OCI-LY1 (cell line): ENCODE data around the gene SEC16A.
A peak's percentile ranks its signal among the peaks of the same experiment; 100 is the strongest.

ENCODE experiments used
- H2AFZ ChIP-seq: fragments of 200-600 bp; sonication (generic), shearing (Covaris generic); 2 replicates; pipeline ENCODE4 v1.6.0; 2014; ENCODE audit warnings: antibody characterized with exemption, mild to moderate bottlenecking, low read length
- H3F3A ChIP-seq: fragments of 200-600 bp; sonication (generic), shearing (Covaris generic); 2 replicates; pipeline ENCODE4 v1.6.0; 2014; ENCODE audit warnings: mild to moderate bottlenecking, antibody characterized with exemption, low read length, moderate library complexity; ENCODE audit not compliant: insufficient read depth
- H3K27ac ChIP-seq: fragments of 200-600 bp; sonication (generic); 2 replicates; pipeline ENCODE4 v1.5.1; 2014; ENCODE audit warnings: low read length, mixed run types, mild to moderate bottlenecking, low read depth; ENCODE audit not compliant: poor library complexity, severe bottlenecking
- H3K27me3 ChIP-seq: fragments of 200-600 bp; sonication (generic); 2 replicates; pipeline ENCODE4 v1.6.0; 2014; ENCODE audit warnings: antibody characterized with exemption, mild to moderate bottlenecking, low read length, moderate library complexity; ENCODE audit not compliant: insufficient read depth
- H3K36me3 ChIP-seq: fragments of 200-600 bp; sonication (generic); 2 replicates; pipeline ENCODE4 v1.6.1; 2014; ENCODE audit warnings: mild to moderate bottlenecking, antibody characterized with exemption, low read length, moderate library complexity, mixed read lengths; ENCODE audit not compliant: insufficient read depth
- H3K4me1 ChIP-seq: fragments of 200-600 bp; sonication (generic); 2 replicates; pipeline ENCODE4 v1.5.1; 2014; ENCODE audit warnings: mild to moderate bottlenecking, low read length, moderate library complexity; ENCODE audit not compliant: insufficient read depth, severe bottlenecking
- H3K4me2 ChIP-seq: fragments of 200-600 bp; sonication (generic), shearing (Covaris generic); 2 replicates; pipeline ENCODE4 v1.6.1; 2014; ENCODE audit warnings: low read length
- H3K4me3 ChIP-seq: fragments of 200-600 bp; sonication (generic); 2 replicates; pipeline ENCODE4 v1.5.1; 2014; ENCODE audit warnings: low read length, low read depth, mild to moderate bottlenecking, mixed read lengths; ENCODE audit not compliant: poor library complexity, severe bottlenecking
- H3K79me2 ChIP-seq: fragments of 200-600 bp; shearing (Covaris generic); 2 replicates; pipeline ENCODE4 v1.6.1; 2016; ENCODE audit warnings: mixed run types, low read length, mixed read lengths; ENCODE audit not compliant: insufficient read depth
- H3K9ac ChIP-seq: fragments of 200-600 bp; sonication (generic), shearing (Covaris generic); 2 replicates; pipeline ENCODE4 v1.6.1; 2014; ENCODE audit warnings: mild to moderate bottlenecking, low read length, mixed read lengths
- H3K9me2 ChIP-seq: fragments of 200-600 bp; sonication (generic), shearing (Covaris generic); 2 replicates; pipeline ENCODE4 v1.6.1; 2014; ENCODE audit warnings: low read depth, mild to moderate bottlenecking, low read length, mixed read lengths
- H3K9me3 ChIP-seq: fragments of 200-600 bp; shearing (Covaris generic); 2 replicates; pipeline ENCODE4 v1.6.1; 2014; ENCODE audit warnings: low read length, mixed read lengths
- H4K20me1 ChIP-seq: fragments of 200-600 bp; sonication (generic), shearing (Covaris generic); 2 replicates; pipeline ENCODE4 v1.6.0; 2016; ENCODE audit warnings: mild to moderate bottlenecking, low read length; ENCODE audit not compliant: insufficient read depth
- EZH2 ChIP-seq: fragments of 200-600 bp; sonication (generic), shearing (Covaris generic); IDR thresholded peaks from 2 replicates; pipeline ENCODE4 v1.8.0; 2017; ENCODE audit warnings: borderline replicate concordance, mixed run types, mild to moderate bottlenecking, antibody characterized with exemption, low read length, moderate library complexity, mixed read lengths
- TF ChIP-seq, protein P1 (sequence below): fragments of 200-600 bp; sonication (generic), shearing (Covaris generic); IDR thresholded peaks from 2 replicates; pipeline ENCODE4 v1.5.1; 2017; ENCODE audit warnings: mild to moderate bottlenecking, antibody characterized with exemption, low read length, moderate library complexity, mixed read lengths

SEC16A gene

DNA sequence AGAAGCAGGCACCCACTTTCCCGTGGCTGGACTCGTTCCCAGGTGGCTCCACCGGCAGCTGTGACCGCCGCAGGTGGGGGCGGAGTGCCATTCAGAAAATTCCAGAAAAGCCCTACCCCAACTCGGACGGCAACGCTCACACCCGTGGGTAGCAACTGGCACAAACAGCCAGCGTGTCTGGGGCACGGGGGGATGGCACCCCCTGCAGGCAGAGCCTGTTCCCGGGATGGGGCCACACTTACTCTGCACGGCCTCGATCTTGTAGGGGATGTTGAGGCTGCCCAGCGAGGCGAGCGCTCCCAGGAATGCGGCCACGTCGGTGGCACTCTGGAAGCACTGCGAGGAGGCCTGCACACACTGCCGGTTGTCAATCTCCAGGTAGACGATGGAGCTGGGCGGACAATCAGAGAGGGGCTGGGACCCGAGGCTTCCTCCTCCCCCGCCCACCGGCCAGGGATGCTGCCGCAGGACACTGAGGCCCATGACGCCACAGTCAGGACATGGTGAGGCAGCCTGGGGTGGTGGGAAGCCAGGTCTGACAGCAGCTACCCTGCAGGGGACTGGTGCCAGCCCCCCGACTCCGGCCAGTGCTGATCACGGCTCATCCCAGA, 20.2 kb upstream of the SEC16A start:
- Histone ChIP-seq H3K36me3 (no peaks in the 10 kb centered on the region), H3K27me3 (no peaks in the 10 kb centered on the region), H3K27ac (no peak overlapping the region), H3F3A (no peaks in the 10 kb centered on the region), H3K79me2 (no peaks in the 10 kb centered on the region), H3K4me3 (no peak overlapping the region), H2AFZ (no peak overlapping the region), H3K9ac (no peak overlapping the region), H3K9me2 (no peaks in the 10 kb centered on the region), H3K4me1 (no peaks in the 10 kb centered on the region), H3K9me3 (no peaks in the 10 kb centered on the region), H4K20me1 (no peaks in the 10 kb centered on the region), H3K4me2 (no peak overlapping the region)
- no peak for TF ChIP-seq EZH2
- TF ChIP-seq, protein P1, sequence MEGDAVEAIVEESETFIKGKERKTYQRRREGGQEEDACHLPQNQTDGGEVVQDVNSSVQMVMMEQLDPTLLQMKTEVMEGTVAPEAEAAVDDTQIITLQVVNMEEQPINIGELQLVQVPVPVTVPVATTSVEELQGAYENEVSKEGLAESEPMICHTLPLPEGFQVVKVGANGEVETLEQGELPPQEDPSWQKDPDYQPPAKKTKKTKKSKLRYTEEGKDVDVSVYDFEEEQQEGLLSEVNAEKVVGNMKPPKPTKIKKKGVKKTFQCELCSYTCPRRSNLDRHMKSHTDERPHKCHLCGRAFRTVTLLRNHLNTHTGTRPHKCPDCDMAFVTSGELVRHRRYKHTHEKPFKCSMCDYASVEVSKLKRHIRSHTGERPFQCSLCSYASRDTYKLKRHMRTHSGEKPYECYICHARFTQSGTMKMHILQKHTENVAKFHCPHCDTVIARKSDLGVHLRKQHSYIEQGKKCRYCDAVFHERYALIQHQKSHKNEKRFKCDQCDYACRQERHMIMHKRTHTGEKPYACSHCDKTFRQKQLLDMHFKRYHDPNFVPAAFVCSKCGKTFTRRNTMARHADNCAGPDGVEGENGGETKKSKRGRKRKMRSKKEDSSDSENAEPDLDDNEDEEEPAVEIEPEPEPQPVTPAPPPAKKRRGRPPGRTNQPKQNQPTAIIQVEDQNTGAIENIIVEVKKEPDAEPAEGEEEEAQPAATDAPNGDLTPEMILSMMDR, result peak; percentile 29; the same call in 1 of the 2 replicates

DNA sequence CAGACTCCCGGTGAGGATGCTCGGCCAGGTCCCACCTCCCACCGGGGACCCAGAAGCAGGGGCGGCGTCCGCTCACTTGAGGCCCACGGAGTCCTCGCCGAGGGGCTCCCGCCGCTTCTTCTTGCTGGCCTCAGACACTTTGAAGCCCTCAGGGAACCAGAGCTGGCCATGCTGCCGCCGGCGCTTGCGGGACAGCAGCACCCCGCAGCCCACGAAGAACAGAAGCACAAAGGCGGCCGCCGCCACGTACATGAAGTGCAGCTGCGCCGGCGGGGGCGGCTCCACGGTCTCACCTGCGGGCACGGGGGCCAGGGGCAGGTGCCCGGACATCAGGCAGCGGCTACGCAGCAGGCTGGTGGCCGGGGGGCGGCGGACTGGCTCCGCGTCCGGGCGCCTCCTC, 19.4 kb upstream of the SEC16A start:
- no peak overlapping the region for H3K4me2 ChIP-seq
- no peaks in the 10 kb centered on the region for H3K36me3 ChIP-seq
- H3K9me2 ChIP-seq, result no peaks in the 10 kb centered on the region
- H3K79me2 ChIP-seq, result no peaks in the 10 kb centered on the region
- H3K9me3 ChIP-seq, result no peaks in the 10 kb centered on the region
- no peak overlapping the region for H2AFZ ChIP-seq
- H3K27me3 ChIP-seq, result no peaks in the 10 kb centered on the region
- no peaks in the 10 kb centered on the region for H4K20me1 ChIP-seq
- no peak overlapping the region for H3K27ac ChIP-seq
- H3K9ac ChIP-seq, result no peak overlapping the region
- H3K4me3 ChIP-seq, result no peak overlapping the region
- H3F3A ChIP-seq, result no peaks in the 10 kb centered on the region
- no peak for TF ChIP-seq EZH2
- TF ChIP-seq, protein P1, result no peak
- no peaks in the 10 kb centered on the region for H3K4me1 ChIP-seq

DNA sequence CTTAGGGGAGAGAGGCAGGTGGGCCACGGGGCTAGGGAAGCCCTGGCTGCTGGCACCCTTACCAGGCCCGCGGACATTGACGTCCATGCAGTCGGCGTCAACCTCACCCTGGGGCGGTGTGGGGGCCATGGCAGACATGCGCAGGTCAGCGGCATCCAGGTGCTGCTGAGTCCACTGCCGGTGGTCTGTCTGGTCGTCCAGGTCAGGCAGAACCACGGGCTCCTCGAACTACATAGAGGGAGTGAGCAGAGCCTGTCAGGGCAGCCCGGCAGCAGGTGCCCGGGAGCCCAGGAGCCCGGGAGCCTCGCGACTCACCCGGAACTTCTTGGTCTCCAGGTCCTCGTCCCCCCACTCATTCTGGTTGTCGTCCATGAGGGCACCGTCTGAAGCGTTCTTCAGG, 18.8 kb upstream of the SEC16A start:
- Histone ChIP-seq H3K4me1 (no peaks in the 10 kb centered on the region), H3K27me3 (no peaks in the 10 kb centered on the region), H3F3A (no peaks in the 10 kb centered on the region), H2AFZ (no peak overlapping the region), H3K79me2 (no peaks in the 10 kb centered on the region), H4K20me1 (no peaks in the 10 kb centered on the region), H3K4me2 (no peak overlapping the region), H3K9me2 (no peaks in the 10 kb centered on the region), H3K36me3 (no peaks in the 10 kb centered on the region), H3K4me3 (no peak overlapping the region), H3K27ac (no peak overlapping the region), H3K9me3 (no peaks in the 10 kb centered on the region), H3K9ac (no peak overlapping the region)
- TF ChIP-seq, protein P1, result no peak
- TF ChIP-seq EZH2, result no peak
